K562 (cell line): ENCODE results near the gene CENPQ. TPM values are rescaled to one million over a fixed set of nuclear protein-coding genes. Genes with fewer than 3 reads are reported as not detected.
A peak's percentile ranks its signal among the peaks of the same experiment; 100 is the strongest.

Experiments used
- ATAC-seq: fragments of 200-7000 bp; cut with Tn5 transposase; 3 replicates; pipeline ENCODE4 v1.9.1; 2020; ENCODE audit warnings: moderate library complexity
- BruUV-seq: library from RNA; stranded (reverse); fragments of 400-500 nt; replicated peaks from 2 replicates; lab custom pipeline; 2021; lab: Mats Ljungman, UMichigan
- CTCF ChIA-PET: fragments of 300-600 bp; formaldehyde crosslinking; extraction: SDS; loops from one replicate; lab custom pipeline; 2021; ENCODE audit warnings: low intra/inter-chr PET ratio; lab: Yijun Ruan, JAX
- POLR2A ChIA-PET: fragments of 300-600, 350-650 bp; sonication (Branson Sonifier 250); formaldehyde crosslinking; extraction: SDS; loops from one replicate; lab custom pipeline; 2021; ENCODE audit warnings: antibody characterized with exemption, inconsistent platforms; lab: Yijun Ruan, JAX
- DNase-seq, 4 experiments: peaks; one replicate each; pipeline versions ENCODE4 v3.0.0 to v3.0.0-alpha.2; 2011 to 2018; ENCODE audit warnings: low spot score in 3 of 4, mixed read lengths in 3 of 4; ENCODE audit errors: extremely low read depth in 1 of 4
- FAIRE-seq: peaks from 2 replicates; lab custom pipeline; 2011; peaks lifted over from hg19 to GRCh38; lab: Jason Lieb, UNC
- H2AFZ ChIP-seq: 2 replicates; pipeline ENCODE4 v1.6.0; 2011; ENCODE audit warnings: low read depth, low read length, control low read depth, inconsistent platforms
- H3K27ac ChIP-seq: fragments of 200-600 bp; 3 replicates; pipeline ENCODE4 v1.8.0; 2011; ENCODE audit warnings: low read depth, mild to moderate bottlenecking, control low read depth, inconsistent platforms, low read length, moderate library complexity, mixed read lengths; ENCODE audit errors: extremely low read depth
- H3K27me3 ChIP-seq, 2 experiments: fragments of 300-600 bp in 1 of 2; 2 replicates in 1 of 2; 3 replicates in 1 of 2; pipeline versions ENCODE4 v1.6.0 to v1.8.0; 2011; ENCODE audit warnings: inconsistent platforms in 2 of 2, low read length in 2 of 2, mild to moderate bottlenecking in 1 of 2, mixed read lengths in 1 of 2, moderate library complexity in 1 of 2; ENCODE audit not compliant: control insufficient read depth in 2 of 2, insufficient read depth in 2 of 2
- H3K36me3 ChIP-seq: fragments of 300-600 bp; 3 replicates; pipeline ENCODE4 v1.8.0; 2011; ENCODE audit warnings: mild to moderate bottlenecking, low read length, inconsistent platforms; ENCODE audit not compliant: control insufficient read depth, insufficient read depth
- H3K4me1 ChIP-seq, 2 experiments: fragments of 200-600 bp in 1 of 2; replicated peaks in 1 of 2; 2 replicates in 1 of 2; 3 replicates in 1 of 2; pipeline versions ENCODE4 v1.5.1 to v1.8.0; 2011; ENCODE audit warnings: inconsistent platforms in 2 of 2, low read length in 2 of 2, mild to moderate bottlenecking in 1 of 2, mixed read lengths in 1 of 2, moderate library complexity in 1 of 2; ENCODE audit not compliant: control insufficient read depth in 2 of 2, insufficient read depth in 2 of 2
- H3K4me2 ChIP-seq: 2 replicates; pipeline ENCODE4 v1.6.1; 2011; ENCODE audit warnings: low read length, control low read depth, inconsistent platforms, mixed read lengths; ENCODE audit not compliant: insufficient read depth
- H3K4me3 ChIP-seq: fragments of 200-600 bp; sonication (generic), shearing (Covaris generic); 2 replicates; pipeline ENCODE4 v1.5.1; 2016; ENCODE audit warnings: control low read depth, inconsistent platforms
- H3K79me2 ChIP-seq: fragments of 200-600 bp; 3 replicates; pipeline ENCODE4 v1.8.0; 2011; ENCODE audit warnings: low read length, inconsistent platforms; ENCODE audit not compliant: control insufficient read depth, insufficient read depth
- H3K9ac ChIP-seq, 2 experiments: 2 replicates each; pipeline versions ENCODE4 v1.6.0 to v1.6.1; 2011; ENCODE audit warnings: low read depth in 2 of 2, low read length in 2 of 2, control low read depth in 1 of 2, inconsistent platforms in 1 of 2, mild to moderate bottlenecking in 1 of 2, mixed read lengths in 1 of 2; ENCODE audit not compliant: insufficient read depth in 1 of 2
- H3K9me1 ChIP-seq: one replicate; pipeline ENCODE4 v1.6.0; 2011; ENCODE audit warnings: inconsistent platforms, mild to moderate bottlenecking, low read length, moderate library complexity; ENCODE audit not compliant: control insufficient read depth, insufficient read depth
- H3K9me3 ChIP-seq: replicated peaks from 2 replicates; pipeline ENCODE4 v1.5.1; 2011; ENCODE audit warnings: low read depth, low read length, inconsistent platforms; ENCODE audit not compliant: control insufficient read depth, insufficient read depth
- H4K20me1 ChIP-seq: replicated peaks from 2 replicates; pipeline ENCODE4 v1.6.1; 2011; ENCODE audit warnings: low read length, inconsistent platforms, mixed read lengths; ENCODE audit not compliant: control insufficient read depth, insufficient read depth
- NFE2 ChIP-seq: IDR thresholded peaks from 2 replicates; pipeline ENCODE4 v1.6.1; 2014; ENCODE audit warnings: antibody characterized with exemption, low read depth
- SP2 ChIP-seq: IDR thresholded peaks from 2 replicates; pipeline ENCODE4 v1.6.1; 2011; ENCODE audit warnings: mild to moderate bottlenecking, low read depth, low read length, moderate library complexity; ENCODE audit not compliant: poor library complexity, severe bottlenecking; ENCODE audit errors: extremely low read depth
- WGBS: fragments of 100-300 bp; shearing (Covaris generic); methylation state at CpG from one replicate; pipeline ENCODE4 v1.1.6; 2016; ENCODE audit warnings: low coverage, mixed read lengths; ENCODE audit not compliant: insufficient coverage; ENCODE audit errors: missing lambda C conversion rate; 5-methylcytosine and 5-hydroxymethylcytosine counted together
- in situ Hi-C: fragments of 300-500 bp; cut with MboI; formaldehyde crosslinking; loops from 4 replicates; pipeline ENCODE4 v1.15.0; 2018; ENCODE audit warnings: inconsistent platforms, mixed read lengths
- intact Hi-C: fragments of 100-400 bp; cut with micrococcal nuclease; formaldehyde crosslinking; loops from 2 replicates; pipeline ENCODE4 v1.14.2; 2022
- polyA plus RNA-seq, 8 experiments: library from polyadenylated mRNA; depleted of rRNA in 4 of 8; stranded (reverse) in 5 of 8; unstranded in 3 of 8; fragments of >200 nt; fragmentation: Nextera tagmentation in 2 of 8; fragmentation: Illumina TruSeq in 1 of 8; extraction: Ambion mirVana in 2 of 8; extraction: Trizol in 1 of 8; gene quantifications; 2 replicates each; pipeline versions ENCODE4 v1.2.1 to v1.2.3, GENCODE V29; 2011 to 2014; ENCODE audit warnings: inconsistent platforms in 1 of 8, missing spikeins in 1 of 8
- total RNA-seq, 7 experiments: library from RNA; depleted of rRNA in 6 of 7; stranded (reverse); fragments of >200 nt in 6 of 7; fragmentation: Illumina TruSeq in 2 of 7; extraction: Trizol in 2 of 7; gene quantifications; 2 replicates each; pipeline versions ENCODE4 v1.2.1 to v1.2.3, GENCODE V29; 2011 to 2021; ENCODE audit warnings: low replicate concordance in 1 of 7

Gene CENPQ
- total and polyA plus RNA-seq, 9 of the 15 experiments (the other 6 are each of a cell fraction or from before 2014, with no cell fraction given) = 12.7 to 48.3 (median 26.4) TPM

GRCh38 chr6:49541936-49542335 lies 78.8 kb downstream of the CENPQ start:
- intact Hi-C loops (no loop called here), in situ Hi-C loops (no loop called here)
- H3K36me3 ChIP-seq = no peaks in the 10 kb centered on the region
- H3K79me2 ChIP-seq = no peaks in the 10 kb centered on the region
- POLR2A ChIA-PET = interaction anchor here (1.1 to 1.5 kb wide), 2 partner anchors 8 to 12 kb away, joined by 4 to 5 read pairs; no protein-coding TSS in a partner anchor
- no peak for FAIRE-seq
- 63% methylated on average over 3 of the region's 3 CpGs for WGBS
- no peak overlapping the region for H3K4me3 ChIP-seq
- TF ChIP-seq SP2 (no peak), NFE2 (no peak)
- TF ChIP-seq, all 486 proteins: peak for 0
- Histone ChIP-seq H3K4me1 (peaks cover 0 to 16% of the 10 kb centered on the region in 2 experiments; a peak in 2 of 5 replicates), H3K4me2 (no peak overlapping the region), H3K9me1 (no peaks in the 10 kb centered on the region), H2AFZ (peak overlapping the region; percentile 40; the same call in 1 of the 2 replicates), H3K27me3 (no peaks in the 10 kb centered on the region), H4K20me1 (no peaks in the 10 kb centered on the region), H3K9me3 (no peaks in the 10 kb centered on the region), H3K27ac (peak overlapping the region; percentile 59; the same call in 1 of the 3 replicates), H3K9ac (no peak overlapping the region)
- no TSS peak for BruUV-seq
- DNase-seq = no peak
- ATAC-seq = no peak
- CTCF ChIA-PET = interaction anchor here (1.1 kb wide), 1 partner anchor 489 kb away, joined by 4 read pairs; no protein-coding TSS in a partner anchor

Other genes starting within 250 kb of the CENPQ start
- gene MMUT, start 117 bp upstream of the CENPQ start, total RNA-seq (2014; rRNA removed) = 7.1 and 8.2 TPM in 2 replicates
- 17.9 and 20.4 TPM in 2 replicates for gene MMUT, start 117 bp upstream of the CENPQ start, total RNA-seq (2014; rRNA removed; fragmentation: Illumina TruSeq; extraction: Trizol)
- 10.7 and 11.4 TPM in 2 replicates for gene MMUT, start 117 bp upstream of the CENPQ start, total RNA-seq (2015; rRNA removed; fragmentation: Illumina TruSeq; extraction: Trizol)
- 15.5 and 16.0 TPM in 2 replicates for gene MMUT, start 117 bp upstream of the CENPQ start, total RNA-seq (2021)
- 20.0 and 26.2 TPM in 2 replicates for gene MMUT, start 117 bp upstream of the CENPQ start, polyA plus RNA-seq (2011; rRNA removed)
- gene MMUT, start 117 bp upstream of the CENPQ start, polyA plus RNA-seq (2014; fragmentation: Illumina TruSeq; extraction: Trizol) = 14.0 and 15.5 TPM in 2 replicates
- gene MMUT, start 117 bp upstream of the CENPQ start, polyA plus RNA-seq (2014; fragmentation: Nextera tagmentation; extraction: Ambion mirVana) = 10 to 100 TPM; 21.0 to 26.4 TPM
- 14.1 and 14.8 TPM in 2 replicates for gene MMUT, start 117 bp upstream of the CENPQ start, polyA plus RNA-seq (2014; rRNA removed)
- not detected in 2 replicates for gene GLYATL3, start 36.6 kb downstream of the CENPQ start, total RNA-seq (2014; rRNA removed)
- not detected in 2 replicates for gene GLYATL3, start 36.6 kb downstream of the CENPQ start, total RNA-seq (2014; rRNA removed; fragmentation: Illumina TruSeq; extraction: Trizol)
- not detected in 2 replicates for gene GLYATL3, start 36.6 kb downstream of the CENPQ start, total RNA-seq (2015; rRNA removed; fragmentation: Illumina TruSeq; extraction: Trizol)
- gene GLYATL3, start 36.6 kb downstream of the CENPQ start, total RNA-seq (2021) = not detected in 2 replicates
- not detected in 2 replicates for gene GLYATL3, start 36.6 kb downstream of the CENPQ start, polyA plus RNA-seq (2011; rRNA removed)
- gene GLYATL3, start 36.6 kb downstream of the CENPQ start, polyA plus RNA-seq (2014; fragmentation: Illumina TruSeq; extraction: Trizol) = not detected in 2 replicates
- not detected for gene GLYATL3, start 36.6 kb downstream of the CENPQ start, polyA plus RNA-seq (2014; fragmentation: Nextera tagmentation; extraction: Ambion mirVana)
- gene GLYATL3, start 36.6 kb downstream of the CENPQ start, polyA plus RNA-seq (2014; rRNA removed) = not detected in 2 replicates
- not detected in 2 replicates for gene C6orf141, start 87.3 kb downstream of the CENPQ start, total RNA-seq (2014; rRNA removed)
- gene C6orf141, start 87.3 kb downstream of the CENPQ start, total RNA-seq (2014; rRNA removed; fragmentation: Illumina TruSeq; extraction: Trizol) = not detected in 2 replicates
- not detected in 2 replicates for gene C6orf141, start 87.3 kb downstream of the CENPQ start, total RNA-seq (2015; rRNA removed; fragmentation: Illumina TruSeq; extraction: Trizol)
- not detected in 2 replicates for gene C6orf141, start 87.3 kb downstream of the CENPQ start, total RNA-seq (2021)
- gene C6orf141, start 87.3 kb downstream of the CENPQ start, polyA plus RNA-seq (2011; rRNA removed) = not detected in 2 replicates
- not detected in 2 replicates for gene C6orf141, start 87.3 kb downstream of the CENPQ start, polyA plus RNA-seq (2014; fragmentation: Illumina TruSeq; extraction: Trizol)
- not detected for gene C6orf141, start 87.3 kb downstream of the CENPQ start, polyA plus RNA-seq (2014; fragmentation: Nextera tagmentation; extraction: Ambion mirVana)
- gene C6orf141, start 87.3 kb downstream of the CENPQ start, polyA plus RNA-seq (2014; rRNA removed) = not detected in 2 replicates
- gene RHAG, start 173.5 kb downstream of the CENPQ start, total RNA-seq (2014; rRNA removed) = 290 and 296 TPM in 2 replicates
- 505 and 540 TPM in 2 replicates for gene RHAG, start 173.5 kb downstream of the CENPQ start, total RNA-seq (2014; rRNA removed; fragmentation: Illumina TruSeq; extraction: Trizol)
- gene RHAG, start 173.5 kb downstream of the CENPQ start, total RNA-seq (2015; rRNA removed; fragmentation: Illumina TruSeq; extraction: Trizol) = 394 and 412 TPM in 2 replicates
- 327 and 345 TPM in 2 replicates for gene RHAG, start 173.5 kb downstream of the CENPQ start, total RNA-seq (2021)
- 900 and 1,096 TPM in 2 replicates for gene RHAG, start 173.5 kb downstream of the CENPQ start, polyA plus RNA-seq (2011; rRNA removed)
- 433 and 532 TPM in 2 replicates for gene RHAG, start 173.5 kb downstream of the CENPQ start, polyA plus RNA-seq (2014; fragmentation: Illumina TruSeq; extraction: Trizol)
- 1,000 to 10,000 TPM; 1,125 to 1,202 TPM for gene RHAG, start 173.5 kb downstream of the CENPQ start, polyA plus RNA-seq (2014; fragmentation: Nextera tagmentation; extraction: Ambion mirVana)
- gene RHAG, start 173.5 kb downstream of the CENPQ start, polyA plus RNA-seq (2014; rRNA removed) = 359 and 423 TPM in 2 replicates